ENCODE measurements around the gene C1orf232.

C1orf232 gene

GRCh38 chr1:26168410-26169197, at the start of gene C1orf232:
C1orf232 (minus strand) TSS chr1:26168963; CDS start chr1:26168499, 464 bp downstream.
- DNase-seq = no peak

GRCh38 chr1:26215246-26215645, 46.5 kb upstream of the C1orf232 start:
- DNase-seq = no peak

- DNase-seq = no peak
These were observed 44.7 kb upstream of the C1orf232 start for GRCh38 chr1:26213335-26213905.

GRCh38 chr1:26212726-26213125, 44.0 kb upstream of the C1orf232 start:
- DNase-seq = no peak

- no peak for DNase-seq
These were observed 41.5 kb upstream of the C1orf232 start for GRCh38 chr1:26210147-26210870.

GRCh38 chr1:26203642-26204318, 35.0 kb upstream of the C1orf232 start:
- DNase-seq = no peak

GRCh38 chr1:26200413-26200812, 31.6 kb upstream of the C1orf232 start:
- DNase-seq = no peak

GRCh38 chr1:26197813-26198212, 29.1 kb upstream of the C1orf232 start:
- DNase-seq = no peak

GRCh38 chr1:26197301-26197700, 28.5 kb upstream of the C1orf232 start:
- DNase-seq = no peak

- no peak for DNase-seq
These were observed 27.0 kb upstream of the C1orf232 start for GRCh38 chr1:26195805-26196204.

GRCh38 chr1:26191739-26192138, 23.0 kb upstream of the C1orf232 start:
- DNase-seq = no peak

GRCh38 chr1:26190373-26190987, 21.7 kb upstream of the C1orf232 start, which contains the start of gene CATSPER4:
CATSPER4 (plus strand) TSS chr1:26190602; CDS start chr1:26190628, 26 bp downstream.
- no peak for DNase-seq

- DNase-seq = no peak
These were observed 21.1 kb upstream of the C1orf232 start for GRCh38 chr1:26189751-26190275.

GRCh38 chr1:26189331-26189730, 20.6 kb upstream of the C1orf232 start:
- DNase-seq = no peak

- no peak for DNase-seq
These were observed 19.7 kb upstream of the C1orf232 start for GRCh38 chr1:26188477-26188876.

GRCh38 chr1:26187882-26188281, 19.1 kb upstream of the C1orf232 start:
- no peak for DNase-seq

GRCh38 chr1:26184883-26185282, 16.1 kb upstream of the C1orf232 start:
- DNase-seq = no peak

- DNase-seq = no peak
These were observed 15.3 kb upstream of the C1orf232 start for GRCh38 chr1:26184086-26184485.

- no peak for DNase-seq
These were observed 13.6 kb upstream of the C1orf232 start for GRCh38 chr1:26182383-26182696.

GRCh38 chr1:26181586-26182382, 13.0 kb upstream of the C1orf232 start:
- DNase-seq = no peak

GRCh38 chr1:26180010-26180506, 11.3 kb upstream of the C1orf232 start:
- DNase-seq = no peak

Data from femur (tissue), 1 donor.